HG02588 (cell line): ENCODE measurements around the gene B3GAT1.

Experiments
- ATAC-seq: cut with Tn5 transposase; IDR thresholded peaks from one replicate; pipeline ENCODE4 v1.9.1; 2021; ENCODE audit warnings: mild to moderate bottlenecking, moderate library complexity; ENCODE audit not compliant: unreplicated experiment

B3GAT1 gene

DNA sequence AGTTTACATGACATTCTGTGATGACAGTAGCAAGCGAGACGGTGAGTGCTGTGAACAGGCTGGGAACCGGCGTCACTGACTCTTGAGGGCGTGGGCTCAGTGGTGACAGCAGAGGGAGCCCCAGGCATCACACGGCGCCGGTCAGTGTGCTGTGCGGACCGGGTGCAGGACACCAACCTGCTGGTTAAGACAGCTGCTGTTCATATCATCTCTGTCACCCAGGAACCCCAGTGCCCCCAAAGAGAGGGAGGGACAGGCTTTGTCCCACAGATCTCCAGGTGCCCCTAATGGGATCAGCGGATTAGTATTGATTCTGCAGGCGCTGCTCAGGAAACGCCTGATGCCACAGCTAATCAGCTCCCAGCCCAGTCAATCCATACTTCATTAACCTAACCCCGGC lies 18.4 kb downstream of the B3GAT1 start:
- no peak for ATAC-seq

GRCh38 chr11:134392953-134393615 lies 19.0 kb downstream of the B3GAT1 start:
- ATAC-seq, result no peak

DNA sequence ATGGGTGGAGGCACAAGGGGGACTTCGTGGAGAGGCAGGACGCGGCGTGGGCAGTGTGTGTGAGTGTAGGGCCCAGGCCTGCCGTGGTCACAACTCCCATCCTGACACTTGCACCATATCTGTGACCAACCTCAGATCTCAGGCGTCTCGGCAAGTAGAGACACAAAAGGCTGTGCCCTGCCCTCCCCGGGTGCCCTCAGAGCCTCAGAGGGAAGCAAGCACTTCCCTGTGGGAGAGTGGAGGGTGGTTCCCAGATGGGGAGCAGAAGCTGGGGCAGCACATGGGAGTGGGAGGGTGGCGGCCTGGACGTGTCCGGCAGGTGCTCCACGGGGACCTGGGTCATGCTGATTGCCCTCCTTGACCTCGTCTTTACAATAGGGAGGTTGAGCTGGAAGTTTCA lies 20.4 kb downstream of the B3GAT1 start:
- ATAC-seq, result no peak

- ATAC-seq, result no peak
Measured at GRCh38 chr11:134390706-134391569, 21.1 kb downstream of the B3GAT1 start.

GRCh38 chr11:134389464-134390180 lies 22.4 kb downstream of the B3GAT1 start:
- ATAC-seq, result no peak

DNA sequence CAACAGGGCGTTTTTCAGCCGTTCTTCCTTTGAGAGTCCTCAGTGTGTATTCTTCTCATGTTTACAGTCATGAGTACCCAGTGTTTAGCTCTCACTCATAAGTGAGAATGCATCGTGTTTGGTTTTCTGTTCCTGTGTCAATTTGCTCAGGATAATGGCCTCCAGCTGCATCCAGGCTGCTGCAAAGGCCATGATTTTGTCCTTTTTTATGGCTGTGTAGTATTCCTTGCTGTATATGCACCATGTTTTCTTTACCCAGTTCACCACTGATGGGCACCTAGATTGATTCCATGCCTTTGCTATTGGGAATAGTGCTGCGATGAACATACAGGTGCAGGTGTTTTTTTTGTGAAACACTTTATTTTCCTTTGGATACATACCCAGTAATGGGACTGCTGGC lies 23.5 kb downstream of the B3GAT1 start:
- ATAC-seq, result no peak

GRCh38 chr11:134387501-134387900 lies 24.5 kb downstream of the B3GAT1 start:
- ATAC-seq, result no peak

DNA sequence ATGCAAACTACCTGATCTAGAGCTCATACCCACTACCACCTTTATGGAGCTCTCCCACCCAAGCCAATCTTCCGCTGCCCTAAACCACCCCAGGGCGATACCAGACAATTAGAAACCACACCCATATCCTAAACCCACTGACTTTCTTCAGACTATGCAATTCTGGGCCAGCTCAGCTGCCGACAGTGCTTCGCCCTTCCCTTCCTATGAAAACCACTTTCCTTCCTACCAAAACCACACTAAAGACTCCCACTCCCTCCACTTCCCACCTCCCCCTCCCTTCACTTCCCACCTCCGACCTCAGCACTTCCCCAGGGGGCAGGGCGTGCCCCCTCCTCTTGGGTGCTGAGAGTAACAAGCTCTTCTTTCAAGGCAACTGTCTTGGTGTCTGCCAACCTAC lies 25.1 kb downstream of the B3GAT1 start:
- no peak for ATAC-seq

GRCh38 chr11:134385774-134386565 lies 26.1 kb downstream of the B3GAT1 start:
- ATAC-seq, result no peak

DNA sequence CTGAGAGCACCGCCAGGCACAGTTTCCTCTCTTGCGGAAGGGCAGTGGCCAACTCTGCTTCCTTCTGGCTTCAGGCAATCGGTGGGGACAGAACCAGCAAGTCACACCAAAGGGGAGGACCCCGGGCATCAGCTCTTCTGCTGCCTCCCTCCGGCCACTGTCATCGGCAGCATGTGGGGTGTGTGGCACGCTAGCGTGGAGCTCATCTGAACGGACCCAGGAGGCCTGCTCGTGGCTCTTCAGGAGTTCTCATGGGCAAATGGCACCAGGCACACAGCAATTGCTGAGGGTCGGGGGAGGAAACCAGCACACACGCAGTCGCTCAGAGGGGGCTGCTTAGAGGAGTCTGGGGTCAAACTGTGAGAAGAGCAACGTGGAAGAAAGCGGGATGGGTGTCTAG lies 26.9 kb downstream of the B3GAT1 start:
- ATAC-seq, result no peak

DNA sequence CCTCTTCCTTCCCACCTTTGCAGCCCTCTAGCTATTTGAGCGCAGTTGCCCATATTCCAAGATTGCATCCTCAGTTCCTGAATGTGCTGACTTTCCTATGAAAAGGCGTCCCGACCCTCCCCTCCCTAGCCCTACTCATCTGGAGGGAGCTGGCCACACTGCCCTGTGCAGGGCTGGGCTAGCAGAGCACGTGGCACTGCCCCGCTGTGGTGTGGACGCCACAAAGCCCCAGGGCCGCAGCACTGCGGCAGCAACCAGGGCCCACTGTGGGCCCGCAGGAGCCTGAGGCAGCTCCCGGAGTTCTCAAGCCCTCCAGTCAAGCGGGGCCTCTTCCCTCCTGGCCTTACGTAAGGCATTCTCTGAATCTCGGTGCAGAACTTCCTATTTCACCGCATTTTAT lies 27.6 kb downstream of the B3GAT1 start:
- no peak for ATAC-seq

GRCh38 chr11:134383576-134384221 lies 28.3 kb downstream of the B3GAT1 start:
- no peak for ATAC-seq

- no peak for ATAC-seq
Measured at GRCh38 chr11:134382830-134383229, 29.2 kb downstream of the B3GAT1 start.

- ATAC-seq, result no peak
Measured at GRCh38 chr11:134382257-134382656, 29.8 kb downstream of the B3GAT1 start.

DNA sequence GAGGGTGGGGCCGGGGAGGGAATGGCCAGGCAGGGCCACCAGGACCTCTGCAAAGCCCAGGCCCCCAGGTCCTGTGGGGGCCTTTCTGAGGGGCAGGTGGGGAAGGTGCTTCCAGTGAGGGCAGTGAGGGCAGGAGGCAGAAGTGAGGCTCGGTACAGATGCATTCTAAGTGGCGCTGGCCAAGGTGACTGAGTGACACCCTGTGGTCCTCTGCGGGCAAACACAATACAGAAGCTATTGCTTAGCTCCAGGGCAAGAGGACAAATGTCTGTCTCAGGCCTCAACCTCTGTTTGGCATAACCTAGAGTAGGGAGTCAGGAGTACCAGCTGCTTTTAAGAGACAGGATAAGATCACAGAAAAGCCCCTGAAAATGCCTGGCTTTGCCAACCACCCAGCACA lies 31.3 kb downstream of the B3GAT1 start:
- ATAC-seq, result no peak

DNA sequence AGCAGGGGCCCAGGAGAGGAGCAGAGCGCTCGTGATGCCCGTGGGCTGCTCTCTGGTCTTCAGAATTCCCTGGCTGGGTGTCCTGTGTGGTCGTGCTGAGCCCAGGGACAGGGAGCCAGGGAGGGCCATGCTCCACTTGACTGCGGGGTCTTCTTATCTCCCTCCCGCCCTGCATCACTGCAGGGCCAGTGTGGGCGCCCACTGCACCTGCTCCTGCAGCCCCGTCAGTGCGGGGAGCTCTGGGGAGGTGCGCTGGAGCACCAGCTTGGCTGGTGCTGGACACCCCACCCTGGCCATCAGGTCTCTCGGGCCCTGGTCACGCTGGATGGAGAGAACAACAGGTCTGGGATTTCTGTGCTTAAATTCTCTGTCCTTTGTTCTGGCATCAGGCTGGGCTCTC lies 31.8 kb downstream of the B3GAT1 start:
- no peak for ATAC-seq

DNA sequence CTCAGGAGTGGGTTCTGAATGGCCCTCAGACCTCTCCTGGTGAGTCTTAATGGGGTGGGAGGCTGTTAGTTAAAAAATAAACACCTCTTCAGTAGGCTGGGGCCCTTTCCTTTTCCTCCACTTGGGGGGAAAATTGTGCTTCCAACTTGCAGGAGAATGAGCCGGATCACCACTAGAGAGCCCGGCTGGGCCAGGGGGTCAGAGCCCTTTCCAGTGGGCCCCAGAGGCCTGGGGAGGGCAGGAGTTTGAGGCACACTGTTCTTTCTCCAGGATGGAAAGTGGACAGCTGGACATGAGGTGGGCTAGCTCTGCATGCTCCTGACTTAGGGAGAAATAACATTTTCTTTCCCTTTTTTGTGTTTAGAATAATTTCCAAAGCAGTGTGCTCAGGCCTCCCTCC lies 32.8 kb downstream of the B3GAT1 start:
- no peak for ATAC-seq

- ATAC-seq, result no peak
Measured at GRCh38 chr11:134377876-134378275, 34.2 kb downstream of the B3GAT1 start.

GRCh38 chr11:134376150-134376921 lies 35.7 kb downstream of the B3GAT1 start:
- no peak for ATAC-seq
